Fibroblast of skin of right biceps (primary cell): ENCODE data around the gene METTL25B.

ENCODE experiments used
- DNase-seq: peaks from one replicate; pipeline ENCODE4 v3.0.0-alpha.2; 2013

METTL25B gene

DNA sequence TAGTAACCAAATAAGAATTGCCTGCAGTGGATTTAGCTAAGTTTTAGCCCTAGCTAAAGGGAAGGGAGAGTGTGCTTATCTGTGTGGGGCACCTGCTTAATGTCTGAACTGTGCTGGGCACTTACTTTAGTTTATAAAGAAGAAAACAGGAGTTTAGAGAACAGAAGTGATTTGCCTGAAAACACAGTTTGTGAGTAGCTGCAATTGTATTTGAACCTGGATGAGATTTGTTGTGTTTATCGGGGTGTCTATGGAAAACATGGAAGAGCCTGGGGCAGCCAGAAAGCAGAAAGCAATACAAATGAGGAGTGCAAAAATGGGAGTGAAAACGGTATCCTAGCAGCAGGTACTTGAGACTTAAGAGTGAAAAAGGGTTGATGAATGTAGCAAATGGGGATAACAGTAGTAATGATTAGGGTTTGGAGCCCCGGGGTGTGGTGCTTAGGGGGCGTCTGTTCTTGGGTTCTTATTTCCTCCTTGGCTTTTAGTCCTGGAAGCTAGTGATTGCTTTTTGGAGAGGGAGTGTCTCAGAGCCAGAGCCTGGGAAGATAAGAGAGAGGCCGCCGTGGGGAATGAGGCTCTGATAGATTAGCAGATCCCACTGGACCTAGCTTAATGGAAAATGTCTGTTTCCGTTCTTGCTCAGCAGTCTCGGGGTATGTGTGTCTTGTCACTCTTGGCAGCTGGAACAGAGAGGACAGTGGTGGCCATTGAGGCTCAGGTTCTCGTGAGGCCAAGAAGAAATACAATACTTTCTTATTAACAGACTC lies 44.6 kb downstream of the METTL25B start:
- no peak for DNase-seq

DNA sequence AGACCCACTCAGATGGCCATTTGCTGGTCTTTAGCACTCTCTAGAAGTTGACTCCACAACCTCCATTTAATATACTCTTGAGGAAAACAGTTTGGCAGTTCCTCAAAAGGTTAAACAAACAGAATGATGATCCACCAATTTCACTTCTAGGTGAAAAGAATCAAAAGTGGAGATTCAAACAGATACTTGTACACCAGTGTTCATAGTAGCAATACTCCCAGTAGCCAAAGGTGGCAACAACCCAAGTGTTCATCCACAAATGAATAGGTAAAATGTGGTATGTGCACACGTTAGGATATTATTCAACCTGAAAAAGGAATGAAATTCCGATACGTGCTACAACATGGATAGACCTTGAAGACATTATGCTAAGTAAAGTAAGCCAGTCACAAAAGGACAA lies 45.3 kb downstream of the METTL25B start:
- no peak for DNase-seq

DNA sequence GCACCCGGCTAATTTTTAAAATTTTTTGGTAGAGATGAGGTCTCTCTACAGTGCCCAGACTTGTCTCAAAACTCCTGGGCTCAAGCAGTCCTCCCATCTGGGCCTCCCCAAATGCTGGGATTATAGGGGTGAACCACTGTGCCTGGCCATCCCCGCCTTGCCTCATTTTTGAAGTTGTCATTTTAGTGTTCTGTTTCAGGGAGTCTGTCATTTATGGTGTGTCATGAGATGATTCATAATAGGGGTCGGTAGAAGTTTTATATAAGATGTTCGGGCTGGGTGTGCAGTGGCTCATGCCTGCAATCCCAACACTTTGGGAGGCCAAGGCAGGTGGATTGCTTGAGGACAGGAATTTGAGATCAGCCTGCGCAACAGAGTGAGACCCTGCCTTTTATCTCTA lies 47.5 kb downstream of the METTL25B start:
- DNase-seq: no peak

DNA sequence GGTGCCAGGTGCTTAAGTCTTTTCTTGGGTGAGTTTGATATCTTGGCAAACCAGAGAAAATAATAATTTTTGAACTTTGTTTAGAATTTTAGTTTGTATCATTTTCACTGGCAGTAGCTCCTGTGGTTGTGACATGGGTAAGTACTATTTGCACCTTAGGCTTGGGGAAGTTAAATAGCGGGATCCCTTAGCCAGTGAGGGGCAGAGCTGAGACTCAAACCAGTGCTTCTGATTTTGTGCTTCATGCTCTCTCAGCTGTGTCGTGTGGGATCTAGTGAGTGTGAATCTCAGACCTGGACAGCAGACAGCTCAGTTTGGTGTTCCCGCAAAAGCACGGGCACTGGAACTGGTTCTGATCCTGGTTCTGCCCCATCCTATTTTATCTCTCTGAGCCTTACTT lies 48.7 kb downstream of the METTL25B start:
- no peak for DNase-seq

DNA sequence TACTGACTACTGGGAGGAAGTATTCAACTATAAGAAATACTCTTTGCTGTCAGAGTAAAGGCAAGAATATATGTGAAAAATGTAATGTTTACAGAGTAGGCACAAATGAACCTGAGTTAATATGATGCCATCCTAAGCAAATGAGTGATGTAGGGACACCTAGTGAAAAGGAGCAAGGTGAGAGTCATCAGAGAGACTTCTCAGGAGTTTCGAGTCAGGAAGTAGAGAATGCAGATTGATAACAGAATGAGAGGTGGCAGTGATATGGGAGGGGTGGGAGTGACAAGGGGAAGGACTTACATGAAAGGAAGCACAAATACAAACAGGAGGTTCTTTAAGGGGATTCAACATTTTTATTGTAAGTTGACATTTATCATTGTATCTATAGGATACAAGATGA lies 49.3 kb downstream of the METTL25B start:
- DNase-seq: no peak

DNA sequence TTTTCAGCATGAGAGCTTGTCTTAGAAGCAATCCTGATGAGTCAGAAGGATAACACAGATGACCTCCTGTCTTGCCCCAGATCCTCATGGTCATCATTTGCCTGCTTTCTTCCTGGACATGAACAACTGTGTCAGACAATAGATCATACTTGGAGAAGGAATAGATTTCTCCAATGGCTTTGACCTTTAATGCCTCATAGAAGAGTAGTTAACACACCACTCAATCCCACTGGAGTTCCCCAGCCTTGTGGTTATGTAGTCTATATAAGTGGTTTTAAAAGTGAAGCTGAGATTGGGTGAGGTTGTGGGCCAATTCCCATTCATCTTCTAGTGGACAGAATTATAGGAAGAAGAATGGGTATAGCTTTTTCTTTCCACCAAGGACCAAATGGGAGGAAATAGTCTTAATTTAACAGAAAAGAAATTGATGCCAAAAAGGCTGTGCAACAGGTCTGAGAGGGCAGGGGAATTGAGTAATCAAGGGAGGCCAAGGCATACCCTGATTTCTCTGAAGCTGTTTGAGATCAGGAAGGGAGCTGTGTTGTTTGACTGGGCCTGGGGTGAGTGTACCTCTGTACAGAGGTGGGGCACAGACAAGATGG lies 53.4 kb downstream of the METTL25B start:
- DNase-seq: peak; percentile 19

DNA sequence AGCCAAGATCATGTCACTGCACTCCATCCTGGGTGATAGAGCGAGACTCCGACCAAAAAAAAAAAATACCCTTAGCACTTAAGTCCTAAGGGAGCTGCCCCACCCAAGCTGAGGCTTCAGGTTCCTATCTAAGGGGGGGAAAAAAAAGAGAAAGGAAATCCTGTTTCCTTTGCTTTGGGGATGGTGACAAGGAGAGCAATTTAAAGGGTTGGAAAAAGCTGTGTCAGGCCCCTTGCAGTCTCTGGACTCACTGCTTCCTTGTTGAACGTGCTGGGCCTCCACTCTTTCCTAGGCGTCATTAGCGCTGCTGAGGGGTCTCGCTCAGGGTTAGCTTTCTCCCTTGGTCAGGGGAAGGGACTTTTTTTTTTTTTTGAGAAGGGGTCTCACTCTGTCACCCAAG lies 57.2 kb downstream of the METTL25B start:
- DNase-seq: no peak
